ENCODE data around the gene DNAH12. TPM values are rescaled to one million over a fixed set of nuclear protein-coding genes. Genes with fewer than 3 reads are reported as not detected.
"Not testable (repeated sequence)": the region's sequence is repeated elsewhere in the genome, so short reads cannot be mapped to it uniquely, and the experiment has no call there.

Gene DNAH12
- total RNA-seq, 1 donor from 2014 or later: 0.08 TPM

DNA sequence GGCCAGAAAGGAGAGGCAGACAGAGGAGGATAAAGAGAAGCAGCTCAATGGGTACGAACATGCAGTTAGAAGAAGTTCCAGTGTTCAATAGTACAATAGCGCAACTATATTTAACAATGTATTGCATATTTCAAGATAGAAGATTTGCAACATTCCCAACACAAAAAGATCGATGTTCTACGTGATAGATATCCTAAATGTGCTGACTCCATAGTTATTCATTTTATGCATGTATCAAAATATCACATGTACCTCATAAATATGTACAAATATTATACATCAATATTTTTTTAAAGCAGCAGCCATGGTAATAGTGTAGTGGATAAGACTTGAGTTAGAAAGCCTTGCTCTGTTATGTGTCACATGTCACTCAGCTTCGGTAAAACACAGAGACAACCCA lies 141.5 kb downstream of the DNAH12 start:
- ATAC-seq: no peak

GRCh38 chr3:57397175-57398026 lies 146.7 kb downstream of the DNAH12 start:
- peak; percentile 85 for ATAC-seq

DNA sequence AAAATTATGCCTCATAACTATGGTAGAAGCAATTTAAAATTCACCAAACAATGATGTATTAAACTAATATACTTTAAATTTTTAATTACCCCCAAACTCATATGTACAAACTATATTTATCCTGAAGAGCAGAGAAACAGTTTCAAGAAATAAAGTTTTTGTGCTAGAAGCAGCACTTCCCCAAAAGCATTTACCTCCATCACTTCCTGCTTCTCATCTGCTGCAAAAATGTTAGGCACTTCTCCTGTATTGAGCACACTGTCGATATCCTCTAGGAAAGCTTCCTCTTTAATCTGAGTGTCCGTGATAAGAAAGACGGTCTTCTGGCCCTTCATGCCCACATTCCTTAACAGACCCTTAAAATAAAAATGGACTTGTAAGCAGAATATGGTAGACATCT lies 150.2 kb downstream of the DNAH12 start:
- ATAC-seq: no peak

DNA sequence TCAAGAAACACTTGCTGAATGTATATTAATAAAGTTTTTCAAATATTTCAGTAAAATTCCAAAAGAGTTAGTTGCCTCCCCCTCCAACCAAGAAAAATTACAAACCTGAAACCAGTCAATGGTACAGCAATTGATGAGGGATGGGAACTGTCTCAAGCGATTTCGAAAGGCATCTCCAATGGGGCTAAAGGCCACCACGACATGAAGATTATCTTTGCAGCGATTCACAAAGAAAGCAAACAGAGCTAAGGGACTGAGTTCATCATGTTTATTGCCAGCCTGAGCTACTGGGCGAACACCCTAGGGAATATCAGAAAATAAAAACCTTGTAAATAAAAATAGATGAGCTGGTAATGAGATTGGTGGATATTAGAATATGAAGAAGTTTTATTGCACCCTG lies 152.4 kb downstream of the DNAH12 start:
- no peak for ATAC-seq

DNA sequence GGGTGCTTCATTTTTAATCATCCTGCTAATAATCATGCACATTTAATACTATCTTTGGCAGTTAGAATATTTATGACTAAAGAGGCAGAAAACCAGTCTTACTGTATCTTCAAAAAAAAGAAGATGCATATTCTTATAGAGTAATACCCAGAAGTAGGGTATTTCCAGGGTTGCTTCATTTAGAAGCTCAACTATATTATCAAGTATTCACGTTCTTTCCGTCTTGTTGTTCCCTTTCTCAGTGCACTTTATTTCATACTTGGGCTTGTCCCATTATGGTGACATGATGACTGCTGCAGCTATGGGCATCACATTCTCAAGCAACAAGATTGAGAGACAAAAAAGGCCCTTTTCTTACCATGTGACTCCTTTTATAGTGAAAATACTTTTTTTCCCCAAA lies 154.9 kb downstream of the DNAH12 start:
- no peak for ATAC-seq

GRCh38 chr3:57386307-57386706 lies 157.8 kb downstream of the DNAH12 start:
- no peak for ATAC-seq

- ATAC-seq: no peak
Measured at GRCh38 chr3:57385498-57385897, 158.6 kb downstream of the DNAH12 start.

DNA sequence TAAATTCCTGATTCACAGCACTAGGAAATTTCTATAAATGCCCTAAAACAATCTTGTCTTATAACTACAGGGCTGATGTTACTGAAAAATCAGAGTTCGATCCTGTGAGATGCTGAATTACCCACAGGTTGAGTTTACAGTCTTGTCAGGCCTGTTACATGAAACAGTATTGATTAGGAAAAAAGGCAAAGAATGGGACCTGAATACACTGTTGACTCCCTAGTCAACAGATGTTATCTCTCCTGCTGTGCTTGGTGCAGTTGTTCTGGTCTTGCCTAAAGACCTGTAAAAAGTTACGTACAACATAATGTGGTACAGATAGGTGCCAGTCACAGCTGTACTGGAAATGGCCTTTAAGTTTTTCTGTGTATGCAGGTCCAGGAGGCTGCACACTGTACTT lies 160.3 kb downstream of the DNAH12 start:
- no peak for ATAC-seq

- no peak for ATAC-seq
Measured at GRCh38 chr3:57383406-57383805, 160.7 kb downstream of the DNAH12 start.

DNA sequence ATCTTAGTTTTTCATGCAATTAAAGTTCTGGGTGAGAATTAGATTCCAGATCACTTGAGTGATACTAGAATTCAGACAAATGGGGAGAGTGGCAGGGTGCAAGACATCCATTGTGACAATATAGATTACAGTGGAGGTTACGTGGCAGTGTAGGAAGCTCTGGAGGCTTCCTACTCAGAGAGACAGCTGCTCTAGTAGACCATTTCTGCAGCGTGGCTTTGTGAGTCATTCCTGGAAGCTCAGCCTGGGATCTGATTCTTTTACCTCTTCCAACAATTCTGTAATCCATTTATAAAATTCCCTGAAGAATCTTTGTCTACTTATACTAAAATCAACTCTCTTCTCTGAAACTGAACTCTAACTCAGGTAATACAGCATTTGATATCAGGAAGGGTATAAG lies 161.2 kb downstream of the DNAH12 start:
- no peak for ATAC-seq

DNA sequence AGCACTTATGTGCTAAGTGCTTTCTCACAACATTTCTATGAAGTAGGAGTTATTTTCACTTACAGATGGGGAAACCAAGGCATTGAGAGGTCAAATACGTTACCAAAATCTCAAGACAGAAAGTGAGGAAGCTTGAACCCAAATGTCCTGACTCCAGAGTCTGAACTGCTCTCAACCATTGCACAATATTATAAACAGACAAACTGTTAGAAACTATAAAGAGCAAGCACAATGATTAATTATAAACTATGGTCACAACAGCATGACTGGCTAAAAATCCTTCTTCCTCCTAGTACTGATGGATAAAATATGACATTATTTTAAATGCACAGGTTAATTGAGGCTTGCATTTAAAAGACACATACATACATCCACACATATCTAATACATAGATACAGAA lies 173.8 kb downstream of the DNAH12 start:
- ATAC-seq: no peak

DNA sequence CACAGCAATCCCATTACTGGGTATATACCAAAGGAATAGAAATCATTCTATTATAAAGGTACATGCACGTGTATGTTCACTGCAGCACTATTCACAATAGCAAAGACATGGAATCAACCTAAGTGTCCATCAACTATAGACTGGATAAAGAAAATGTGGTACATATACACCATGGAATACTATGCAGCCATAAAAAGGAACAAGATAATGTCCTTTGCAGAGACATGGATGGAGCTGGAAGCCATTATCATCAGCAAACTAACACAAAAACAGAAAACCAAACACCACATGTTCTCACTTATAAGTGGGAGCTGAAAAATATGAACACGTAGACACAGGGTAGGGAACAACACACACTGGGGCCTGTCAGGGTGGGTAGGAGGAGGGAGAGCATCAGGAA lies 179.1 kb downstream of the DNAH12 start:
- ATAC-seq: not testable (repeated sequence)

DNA sequence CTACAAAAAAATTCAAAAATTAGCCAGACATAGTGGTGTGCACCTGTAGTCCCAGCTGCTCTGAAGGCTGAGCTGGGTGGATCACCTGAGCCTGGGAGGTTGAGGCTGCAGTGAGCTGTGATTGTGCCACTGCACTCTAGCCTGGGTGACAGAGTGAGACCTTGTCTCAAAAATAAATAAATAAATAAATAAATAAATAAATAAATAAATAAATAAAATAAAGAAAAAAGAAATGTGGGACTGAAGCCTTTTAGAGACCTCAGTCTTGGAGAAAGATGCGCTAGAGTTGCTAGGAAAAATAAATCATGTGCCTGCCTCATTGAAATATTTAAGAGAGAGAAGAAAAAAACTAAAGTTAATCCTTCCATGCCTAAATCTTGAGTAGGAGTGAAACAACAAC lies 187.9 kb downstream of the DNAH12 start:
- not testable (repeated sequence) for ATAC-seq

DNA sequence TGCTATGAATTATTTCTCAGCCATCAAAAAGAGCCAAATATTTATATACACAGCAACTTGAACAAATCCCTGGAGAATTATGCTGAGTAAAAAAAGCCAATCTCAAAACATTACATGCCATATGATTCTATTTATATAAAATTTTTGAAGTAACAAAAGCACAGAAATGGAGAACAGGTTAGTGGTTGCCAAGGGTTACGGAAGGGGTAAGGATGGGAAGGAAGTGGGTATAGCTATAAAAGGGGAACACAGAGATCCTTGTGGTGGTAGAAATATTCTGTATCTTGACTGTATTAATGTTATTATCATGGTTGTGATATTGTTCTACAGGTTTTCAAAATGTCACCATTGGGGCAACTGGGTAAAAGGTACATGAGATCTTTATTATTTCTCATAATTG lies 189.4 kb downstream of the DNAH12 start:
- no peak for ATAC-seq

DNA sequence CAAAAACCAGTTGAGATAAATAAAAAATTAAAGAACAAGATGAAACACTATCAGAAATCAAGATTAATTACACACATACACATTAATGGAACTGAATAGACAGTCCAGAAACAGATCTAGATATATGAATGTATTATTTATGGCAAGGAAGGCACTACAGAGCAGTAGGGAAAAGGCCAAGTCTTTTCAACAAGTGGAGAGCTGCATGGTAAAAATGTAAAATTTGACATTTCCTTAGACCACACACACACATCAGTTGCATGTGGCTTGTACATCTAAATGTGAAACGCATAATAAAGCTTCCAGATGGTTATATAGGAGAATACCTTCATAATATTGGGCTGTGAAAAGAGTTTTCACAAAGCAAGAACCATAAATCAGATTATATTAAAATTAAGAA lies 193.9 kb downstream of the DNAH12 start:
- ATAC-seq: no peak

GRCh38 chr3:57339071-57339642 lies 205.0 kb downstream of the DNAH12 start:
- not testable (repeated sequence) for ATAC-seq

GRCh38 chr3:57338272-57339070 lies 205.7 kb downstream of the DNAH12 start:
- ATAC-seq: not testable (repeated sequence)

DNA sequence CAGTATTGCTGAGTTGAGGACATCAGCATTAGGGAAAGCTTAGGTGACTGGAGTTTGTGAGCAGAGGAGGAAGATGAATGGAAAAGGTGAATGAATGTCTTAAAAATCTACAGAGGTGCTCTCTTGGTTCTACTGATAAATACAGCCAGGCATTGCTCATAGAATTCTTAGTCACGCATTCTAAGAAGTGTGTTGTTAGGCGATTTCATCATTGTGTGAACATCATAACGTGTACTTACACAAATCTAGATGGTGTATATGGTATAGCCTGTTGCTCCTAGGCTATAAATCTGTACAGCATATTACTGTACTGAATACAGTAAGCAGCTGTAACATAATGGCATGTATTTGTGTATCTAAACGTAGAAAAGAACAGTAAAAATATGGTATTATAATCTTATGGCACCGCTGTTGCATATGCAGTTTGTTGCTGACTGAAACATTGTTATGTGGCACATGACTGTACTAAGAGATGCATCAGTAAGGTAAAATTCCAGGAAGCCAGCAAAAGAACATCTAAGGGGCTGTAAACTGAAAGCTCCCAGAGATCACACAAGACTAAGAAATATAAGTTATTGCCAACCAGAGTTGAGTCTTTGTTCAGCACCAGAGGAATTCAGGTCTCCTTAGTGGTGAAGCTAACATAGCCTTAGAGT lies 208.7 kb downstream of the DNAH12 start:
- no peak for ATAC-seq

GRCh38 chr3:57331078-57331610 lies 213.0 kb downstream of the DNAH12 start:
- ATAC-seq: no peak

- not testable (repeated sequence) for ATAC-seq
Measured at GRCh38 chr3:57326498-57326897, 217.6 kb downstream of the DNAH12 start.

DNA sequence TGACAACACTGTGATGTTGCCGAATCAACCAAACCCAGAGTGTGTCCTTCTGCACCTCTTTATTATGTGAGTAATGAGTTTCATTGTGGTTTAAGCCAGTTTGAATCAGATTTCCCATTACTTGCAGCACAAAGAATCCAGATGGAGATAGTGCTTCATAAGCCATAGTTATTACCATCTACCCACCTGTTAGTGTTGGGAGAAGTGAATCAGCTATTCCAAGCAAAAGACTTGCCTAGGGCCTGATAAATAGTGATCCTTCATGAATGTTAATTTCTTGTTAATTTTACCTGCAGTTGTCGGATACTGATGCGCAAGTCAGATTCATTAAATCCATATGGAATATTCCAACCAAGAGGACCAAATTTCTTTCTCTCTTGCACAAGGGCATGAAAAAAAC lies 229.9 kb downstream of the DNAH12 start:
- ATAC-seq: no peak

DNA sequence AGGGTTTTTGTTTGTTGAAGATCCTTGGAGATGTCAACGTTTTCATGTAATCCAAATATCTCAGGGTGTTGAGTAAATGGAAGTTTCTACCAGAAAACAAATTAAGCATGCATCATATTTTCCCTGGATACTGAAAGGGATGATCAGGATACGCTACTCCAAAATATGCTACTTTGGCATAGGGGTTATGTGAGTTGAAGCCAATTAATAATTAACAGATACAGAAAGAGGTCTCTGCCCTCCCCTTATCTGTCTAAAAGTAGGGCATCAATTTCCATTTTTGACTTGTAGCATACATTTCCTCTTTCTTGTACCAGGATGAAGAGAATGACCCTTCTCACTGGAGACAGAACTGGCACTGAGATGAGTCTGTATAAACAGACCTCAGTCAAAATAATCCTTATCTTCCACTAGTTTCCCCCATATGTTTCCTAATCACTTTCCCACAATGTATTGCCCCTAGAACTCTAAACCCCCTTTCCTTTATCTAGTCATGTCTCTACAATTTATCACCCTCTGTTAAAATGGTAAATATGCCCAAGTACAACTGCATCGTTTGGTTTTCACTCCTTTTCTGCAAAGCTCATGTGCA lies 234.3 kb downstream of the DNAH12 start:
- ATAC-seq: no peak
